GM12801 (cell line): ENCODE results near the gene PROM1.

Experiments
- CTCF ChIP-seq: IDR thresholded peaks from one replicate; pipeline ENCODE4 v1.5.1; 2011; ENCODE audit warnings: control low read depth; ENCODE audit not compliant: insufficient read length; ENCODE audit errors: extremely low read depth

Gene PROM1

DNA sequence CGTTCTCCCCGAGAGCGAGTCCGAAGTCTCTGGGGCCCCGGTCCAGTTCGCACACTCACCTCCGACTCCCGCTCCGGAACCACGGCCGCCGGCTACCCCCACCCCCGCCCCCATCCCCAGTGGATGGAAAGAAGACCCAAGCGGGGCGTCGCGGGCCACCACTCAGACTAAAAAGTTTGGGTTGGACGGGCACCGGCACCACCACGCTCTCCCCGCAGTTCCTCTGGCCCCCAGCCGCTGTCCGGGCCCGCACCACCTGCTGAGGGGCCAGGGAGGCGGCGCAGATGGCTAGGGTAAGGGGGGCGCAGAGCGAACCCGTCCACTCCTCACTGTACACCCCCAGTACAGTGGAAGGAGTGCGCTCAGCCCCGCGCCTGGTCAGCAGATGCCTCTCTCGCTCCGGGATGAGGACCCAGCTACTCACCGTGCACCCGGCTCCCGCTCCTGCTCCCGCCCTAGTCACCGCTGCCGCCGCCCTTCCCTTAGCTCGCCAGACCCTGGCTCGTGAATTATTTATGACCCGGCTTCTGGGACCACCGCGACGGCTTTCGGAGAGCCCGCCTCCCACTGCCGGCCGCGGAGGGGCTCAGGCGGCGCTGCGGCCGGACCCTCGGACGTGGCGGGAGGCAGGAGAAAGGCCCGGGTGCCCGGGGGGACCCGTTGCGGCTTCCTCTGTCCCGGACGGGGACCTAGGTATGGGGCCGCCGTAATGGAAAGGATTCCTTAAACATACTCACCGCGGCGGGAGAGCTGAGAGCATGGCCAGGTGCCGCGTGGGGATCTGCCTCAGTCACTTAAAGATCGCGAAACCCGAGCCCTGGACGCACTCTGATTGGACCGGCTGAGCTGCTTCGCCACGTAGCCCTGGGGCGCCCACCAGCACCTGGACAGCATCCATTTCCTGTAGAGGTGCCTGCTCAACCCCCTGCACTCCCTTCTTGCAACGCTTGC is at the start of gene PROM1:
TSS of gene PROM1 (minus strand) at position 783 of the 951 bp plus-strand sequence. CDS start 8,117 bp downstream, outside the sequence.
- no peak for TF ChIP-seq CTCF

DNA sequence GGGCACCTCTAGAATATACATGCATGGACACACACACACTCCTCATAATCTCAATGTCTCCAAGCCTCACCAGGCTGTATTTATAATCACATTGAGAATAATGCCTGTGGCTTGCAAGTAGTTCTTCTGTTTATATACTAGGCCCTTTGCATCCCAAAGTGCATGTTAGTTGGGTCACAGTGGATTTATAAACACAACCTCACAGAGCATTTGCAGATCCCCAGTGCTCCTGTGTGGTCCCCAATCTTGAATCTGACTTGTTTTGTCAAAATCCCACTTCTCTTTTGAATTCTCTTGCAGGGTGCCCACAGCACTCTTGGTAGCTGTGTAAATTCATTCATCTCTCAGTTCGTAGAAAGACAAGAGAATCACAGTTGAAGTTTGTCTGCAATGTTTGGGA is 49.6 kb upstream of the PROM1 start:
- no peak for TF ChIP-seq CTCF

DNA sequence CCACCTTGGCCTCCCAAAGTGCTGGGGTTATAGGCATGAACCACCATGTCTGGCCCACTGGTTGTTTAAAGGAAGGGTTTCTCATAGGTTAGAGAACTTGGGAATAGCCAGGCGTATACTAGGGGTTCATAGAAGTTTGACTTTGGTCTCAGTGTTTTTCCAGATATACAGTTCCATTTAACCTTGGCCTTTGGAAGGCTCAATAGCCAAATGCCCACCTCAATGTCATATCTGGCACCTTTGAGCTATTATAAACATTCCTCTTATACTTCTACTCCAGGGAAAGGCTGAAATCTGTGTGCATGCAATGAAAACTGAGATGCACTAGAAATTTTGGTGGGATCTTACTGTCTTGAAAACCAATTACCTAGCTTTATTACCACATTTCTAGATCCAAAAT is 47.5 kb upstream of the PROM1 start:
- TF ChIP-seq CTCF: no peak

DNA sequence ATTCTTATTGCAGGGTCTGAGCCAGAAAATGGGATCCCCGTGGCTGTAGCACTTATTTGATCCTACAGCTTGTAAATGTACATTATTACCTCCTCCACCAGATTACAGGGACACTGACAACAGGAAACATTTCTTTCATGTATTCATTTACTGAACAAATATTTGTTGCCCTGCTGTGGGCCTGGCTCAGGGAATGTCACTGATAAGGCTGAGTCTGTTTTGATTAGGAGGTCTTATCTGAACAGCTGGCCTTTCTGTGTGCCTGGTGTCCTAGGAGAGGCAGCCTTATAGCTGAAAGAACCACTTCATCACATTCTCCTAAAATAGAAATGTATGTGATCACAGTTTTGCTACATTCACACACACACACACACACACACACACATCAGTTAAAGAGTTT is 45.5 kb upstream of the PROM1 start:
- TF ChIP-seq CTCF: no peak

- no peak for TF ChIP-seq CTCF
Observed at GRCh38 chr4:16126714-16127113, 42.9 kb upstream of the PROM1 start.

GRCh38 chr4:16125571-16126445 is 42.0 kb upstream of the PROM1 start:
- TF ChIP-seq CTCF: no peak

DNA sequence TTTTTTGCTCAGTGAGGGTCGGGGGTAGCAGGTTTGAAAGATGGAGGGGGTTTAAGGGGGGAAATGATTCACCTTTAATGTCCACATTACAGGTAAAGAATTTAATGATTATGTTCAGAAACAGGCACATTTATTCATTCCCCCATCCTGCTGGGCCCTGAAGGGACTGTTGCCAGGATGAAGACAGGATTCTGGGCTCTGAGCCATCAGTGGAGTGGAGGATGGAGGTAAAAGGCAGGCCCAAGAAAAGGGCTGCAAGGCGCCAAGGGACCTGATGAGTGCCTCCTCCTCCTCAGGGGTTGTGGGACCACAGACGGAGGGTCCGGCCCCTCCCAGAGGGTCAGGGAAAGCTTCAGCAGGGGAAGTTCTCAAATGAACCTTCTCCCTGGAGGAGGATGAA is 40.4 kb upstream of the PROM1 start:
- no peak for TF ChIP-seq CTCF
